Transverse colon (tissue), 4 donors: ENCODE results near the gene BEX1. TPM values are rescaled to one million over a fixed set of nuclear protein-coding genes. Genes with fewer than 3 reads are reported as not detected.
A peak's percentile ranks its signal among the peaks of the same experiment; 100 is the strongest.

ENCODE experiments used
- DNase-seq: peaks from one replicate; pipeline ENCODE4 v3.0.0-alpha.2; 2019
- H3K27ac ChIP-seq, 4 donors: fragments of 200-600 bp; sonication (generic); 2 replicates each; pipeline ENCODE4 v1.5.1; 2016 to 2018; ENCODE audit warnings: inconsistent platforms in 4 of 4
- H3K27me3 ChIP-seq: fragments of 200-600 bp; sonication (generic); 2 replicates; pipeline ENCODE4 v1.5.1; 2017; ENCODE audit warnings: inconsistent platforms
- H3K36me3 ChIP-seq, 4 donors: fragments of 200-600 bp; sonication (generic); 2 replicates each; pipeline ENCODE4 v1.5.1; 2017 to 2019; ENCODE audit warnings: inconsistent platforms in 4 of 4
- H3K4me1 ChIP-seq, 4 donors: fragments of 200-600 bp; sonication (generic); 2 replicates each; pipeline ENCODE4 v1.5.1; 2017 to 2020; ENCODE audit warnings: inconsistent platforms in 4 of 4
- H3K4me3 ChIP-seq, 4 donors: fragments of 200-600 bp; sonication (generic); 1 replicate in 1 of 4; 2 replicates in 3 of 4; pipeline versions ENCODE4 v1.5.1 to v1.6.1; 2017 to 2019; ENCODE audit warnings: inconsistent platforms in 4 of 4
- H3K9me3 ChIP-seq, 2 donors: fragments of 200-600 bp; sonication (generic); 2 replicates each; pipeline ENCODE4 v1.5.1; 2017 to 2019; ENCODE audit warnings: inconsistent platforms in 2 of 2
- CTCF ChIP-seq, 5 experiments: fragments of 200-600 bp in 3 of 5; fragments of 450-650 bp in 2 of 5; sonication (generic) in 3 of 5; IDR thresholded peaks; 1 replicate in 2 of 5; 2 replicates in 3 of 5; pipeline ENCODE4 v1.5.1; 2016 to 2017; ENCODE audit warnings: antibody characterized with exemption in 5 of 5, inconsistent platforms in 3 of 5, mild to moderate bottlenecking in 2 of 5, moderate library complexity in 1 of 5
- EP300 ChIP-seq: sonication (generic); formaldehyde crosslinking; IDR thresholded peaks from one replicate; pipeline ENCODE4 v1.6.1; 2017; ENCODE audit warnings: antibody characterized with exemption, low read depth
- POLR2A ChIP-seq: fragments of 450-650 bp; IDR thresholded peaks from one replicate; pipeline ENCODE4 v1.6.1; 2016; ENCODE audit warnings: antibody characterized with exemption, mild to moderate bottlenecking, moderate library complexity
- POLR2AphosphoS5 ChIP-seq, 3 donors: sonication (generic); formaldehyde crosslinking; IDR thresholded peaks; one replicate each; pipeline ENCODE4 v1.6.1; 2016; ENCODE audit warnings: antibody characterized with exemption in 3 of 3
- WGBS, 2 donors: methylation state at CpG; one replicate each; pipeline ENCODE4 v1.1.5; 2018; ENCODE audit warnings: low coverage in 1 of 2; 5-methylcytosine and 5-hydroxymethylcytosine counted together
- in situ Hi-C, 4 donors: fragments of 200-750 bp; cut with MboI; loops; one replicate each; pipeline versions ENCODE4 v1.15.0 to v1.15.1; 2017; ENCODE audit warnings: low sequenced_read_pairs in 3 of 4, low pct_ligation_motif_present in 1 of 4, low pct_unique_long_range_greater_than_20kb in 1 of 4
- intact Hi-C: fragments of 100-400 bp; cut with DNase I; formaldehyde crosslinking; loops from one replicate; pipeline ENCODE4 v1.15.1; 2023; ENCODE audit warnings: low total_unique reads
- total RNA-seq, 4 donors: library from RNA; depleted of rRNA; stranded (reverse); fragments of >200 nt; gene quantifications; one replicate each; pipeline ENCODE4 v1.1.0, GENCODE V29; 2016

The BEX1 gene
- total RNA-seq, 4 donors from 2014 or later: 3.0 to 3.3 TPM; not detected in 2

- Histone ChIP-seq H3K27ac (no peak overlapping the region), H3K27me3 (no peaks in the 10 kb centered on the region), H3K36me3 (no peaks in the 10 kb centered on the region), H3K9me3 (no peaks in the 10 kb centered on the region), H3K4me1 (no peaks in the 10 kb centered on the region), H3K4me3 (no peak overlapping the region)
- DNase-seq: no peak
- intact Hi-C loops: no loop called here
- in situ Hi-C loops: no loop called here
- no peak for TF ChIP-seq POLR2A
- no peak for TF ChIP-seq CTCF (IDR thresholded peaks at IDR 0.05)
- TF ChIP-seq EP300: no peak
- no peak for TF ChIP-seq POLR2AphosphoS5 (IDR thresholded peaks at IDR 0.05)
- 25 to 60% methylated on average over 2 to 6 of the region's 6 CpGs for WGBS, 2 donors
Measured at GRCh38 chrX:103081051-103081450, 17.1 kb upstream of the BEX1 start.

GRCh38 chrX:103073467-103073866, 9.5 kb upstream of the BEX1 start:
- Histone ChIP-seq H3K27ac (no peak overlapping the region), H3K4me1 (no peaks in the 10 kb centered on the region), H3K9me3 (no peaks in the 10 kb centered on the region), H3K27me3 (no peaks in the 10 kb centered on the region), H3K36me3 (no peaks in the 10 kb centered on the region), H3K4me3 (no peak overlapping the region)
- WGBS, 2 donors: 21 to 31% methylated on average over 4 to 5 of the region's 5 CpGs
- intact Hi-C loops: no loop called here
- TF ChIP-seq EP300 (no peak), POLR2AphosphoS5 (IDR thresholded peaks at IDR 0.05) (no peak), CTCF (IDR thresholded peaks at IDR 0.05) (no peak), POLR2A (no peak)
- in situ Hi-C loops: loop anchor here in 1 of 4 donors (25.0 kb wide), 1 partner anchor 111 kb away; no protein-coding TSS in a partner anchor
- DNase-seq: no peak

GRCh38 chrX:103066606-103067005, 2.6 kb upstream of the BEX1 start:
- H3K27ac ChIP-seq: no peak overlapping the region
- no peaks in the 10 kb centered on the region for H3K27me3 ChIP-seq
- H3K36me3 ChIP-seq: no peaks in the 10 kb centered on the region
- no peak for DNase-seq
- 20 to 46% methylated on average over 1 of the region's 1 CpG for whole genome bisulfite sequencing, 2 donors
- H3K9me3 ChIP-seq: no peaks in the 10 kb centered on the region
- H3K4me1 ChIP-seq: no peaks in the 10 kb centered on the region
- intact Hi-C loops (no loop called here), in situ Hi-C loops (loop anchor here in 1 of 4 donors (25.0 kb wide), 1 partner anchor 104 kb away; no protein-coding TSS in a partner anchor)
- TF ChIP-seq POLR2A (no peak), POLR2AphosphoS5 (IDR thresholded peaks at IDR 0.05) (no peak), CTCF (IDR thresholded peaks at IDR 0.05) (no peak), EP300 (no peak)
- no peak overlapping the region for H3K4me3 ChIP-seq

- Histone ChIP-seq H3K27ac (no peak overlapping the region), H3K9me3 (no peaks in the 10 kb centered on the region), H3K4me3 (peak overlapping the region in 2 of 4 donors; percentile 11 to 39), H3K36me3 (no peaks in the 10 kb centered on the region), H3K4me1 (no peaks in the 10 kb centered on the region), H3K27me3 (no peaks in the 10 kb centered on the region)
- DNase-seq: no peak
- intact Hi-C loops (no loop called here), in situ Hi-C loops (loop anchor here in 1 of 4 donors (25.0 kb wide), 1 partner anchor 101 kb away; no protein-coding TSS in a partner anchor)
- TF ChIP-seq CTCF (IDR thresholded peaks at IDR 0.05) (no peak), POLR2AphosphoS5 (IDR thresholded peaks at IDR 0.05) (no peak), POLR2A (no peak), EP300 (no peak)
- 58% methylated on average over 33 of the region's 34 CpGs; no CpG with 5 or more reads in 1 of the 2 donors for WGBS, 2 donors
Measured at GRCh38 chrX:103063191-103063845, 653 bp downstream of the BEX1 start.
